GM10248 (cell line): Measurements from ENCODE around the gene ABHD1.

Experiments used
- CTCF ChIA-PET: fragments of 300-600 bp; sonication (Branson Sonifier 250); formaldehyde crosslinking; extraction: SDS; loops from one replicate; lab custom pipeline; 2021; ENCODE audit warnings: antibody characterized with exemption; lab: Yijun Ruan, JAX
- POLR2A ChIA-PET: fragments of 350-650 bp; sonication (Branson Sonifier 250); formaldehyde crosslinking; extraction: SDS; loops from one replicate; lab custom pipeline; 2020; ENCODE audit warnings: antibody characterized with exemption; lab: Yijun Ruan, JAX
- DNase-seq: peaks from one replicate; pipeline ENCODE4 v3.0.0; 2012; ENCODE audit errors: extremely low spot score
- CTCF ChIP-seq: IDR thresholded peaks from 2 replicates; pipeline ENCODE4 v1.5.1; 2012; ENCODE audit warnings: mild to moderate bottlenecking, low read depth; ENCODE audit errors: extremely low read depth, missing control alignments, control extremely low read depth

The ABHD1 gene

GRCh38 chr2:27079233-27080139 lies 44.1 kb upstream of the ABHD1 start:
- ChIA-PET CTCF (interaction anchor here (1.5 to 9.6 kb wide), 4 partner anchors 8 to 29 kb away, joined by 3 to 105 read pairs (median 13); partner anchors contain the start of genes AGBL5 and OST4), POLR2A (no interaction called here)
- no peak for TF ChIP-seq CTCF
- no peak for DNase-seq

GRCh38 chr2:27080140-27080469 lies 43.5 kb upstream of the ABHD1 start:
- TF ChIP-seq CTCF = no peak
- DNase-seq = no peak
- ChIA-PET CTCF (interaction anchor here (0.7 to 9.6 kb wide), 8 partner anchors 9 to 270 kb away, joined by 3 to 105 read pairs (median 10); partner anchors contain the start of genes AGBL5 and OST4), POLR2A (no interaction called here)

- no peak for DNase-seq
- ChIA-PET POLR2A (interaction anchor here (1.3 kb wide), 1 partner anchor 9 kb away, joined by 5 read pairs; the partner anchor contains the start of gene OST4), CTCF (interaction anchor here (0.7 to 9.6 kb wide), 16 partner anchors 9 to 270 kb away, joined by 3 to 105 read pairs (median 6); partner anchors contain the start of genes AGBL5, OST4 and TMEM214)
- TF ChIP-seq CTCF = no peak
Measured at GRCh38 chr2:27080603-27080936, 43.0 kb upstream of the ABHD1 start.

GRCh38 chr2:27081984-27082772 lies 41.4 kb upstream of the ABHD1 start:
- ChIA-PET CTCF (interaction anchor here (0.6 to 9.6 kb wide), 21 partner anchors 10 to 1059 kb away, joined by 3 to 105 read pairs (median 6); partner anchors contain the start of genes AGBL5, OST4, PREB and TMEM214), POLR2A (interaction anchor here (0.8 to 1.3 kb wide), 2 partner anchors 10 to 31 kb away, joined by 4 to 5 read pairs; partner anchors contain the start of genes AGBL5 and OST4)
- no peak for DNase-seq
- TF ChIP-seq CTCF = no peak

GRCh38 chr2:27082773-27083409 lies 40.7 kb upstream of the ABHD1 start:
- POLR2A ChIA-PET = interaction anchor here (0.5 kb wide), 1 partner anchor 263 kb away, joined by 6 read pairs; no protein-coding TSS in a partner anchor
- no peak for TF ChIP-seq CTCF
- CTCF ChIA-PET = interaction anchor here (1.2 to 9.6 kb wide), 11 partner anchors 11 to 199 kb away, joined by 3 to 105 read pairs (median 6); partner anchors contain the start of genes AGBL5, OST4, PREB and TRIM54
- DNase-seq = no peak
